ENCODE results near the gene C4orf36. TPM values are rescaled to one million over a fixed set of nuclear protein-coding genes. Genes with fewer than 3 reads are reported as not detected.

C4orf36 gene
- total and polyA plus RNA-seq, 3 experiments from 2014 or later = not detected

DNA sequence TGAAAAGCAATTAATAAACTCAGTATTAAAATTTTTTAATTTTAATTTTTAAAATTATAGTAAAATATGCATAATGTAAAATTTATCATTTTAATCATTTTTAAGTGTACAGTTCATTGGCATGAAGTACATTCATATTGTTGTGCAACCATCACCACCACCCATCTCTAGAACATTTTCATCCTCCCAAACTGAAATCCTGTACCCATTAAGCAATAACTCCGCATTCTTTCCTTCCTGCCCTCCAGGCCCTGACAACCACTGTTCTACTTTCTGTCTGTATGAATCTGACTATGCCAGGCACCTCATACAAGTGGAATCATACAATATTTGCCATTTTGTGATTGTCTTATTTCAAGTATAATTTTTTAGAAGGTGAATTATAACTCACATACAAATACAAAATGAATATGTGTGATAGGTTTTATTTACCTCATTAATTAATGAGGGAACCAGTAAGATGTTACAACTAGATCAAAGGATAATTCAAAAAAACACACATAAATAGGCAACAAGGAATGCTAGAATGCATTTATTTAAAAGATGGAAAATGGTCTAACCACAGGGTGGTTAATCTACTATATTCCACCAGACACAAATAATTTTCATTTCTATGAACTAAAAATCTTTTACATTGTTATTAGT, 29.5 kb upstream of the C4orf36 start:
- no peaks in the 10 kb centered on the region for H3K27me3 Mint-ChIP-seq
- Histone ChIP-seq H3K27ac (ENCODE audit: low read depth, low read length) (no peak overlapping the region), H3K36me3 (ENCODE audit: insufficient read depth, low read length) (no peaks in the 10 kb centered on the region), H3K27me3 (ENCODE audit: insufficient read depth, low read length, poor library complexity, severe bottlenecking) (no peaks in the 10 kb centered on the region), H3K9me3 (ENCODE audit: low read length) (no peaks in the 10 kb centered on the region), H3K4me3 (ENCODE audit: low read length) (no peak overlapping the region), H3K4me1 (ENCODE audit: insufficient read depth, low read length) (no peaks in the 10 kb centered on the region)
- ChIA-PET POLR2A (interaction anchor here (0.9 to 1.2 kb wide), 3 partner anchors 13 to 172 kb away, joined by 3 to 7 read pairs (median 3); partner anchors contain the start of gene AFF1), CTCF (interaction anchor here (1.0 to 7.0 kb wide), 24 partner anchors 10 to 317 kb away, joined by 3 to 133 read pairs (median 8); partner anchors contain the start of gene AFF1)
- no peaks in the 10 kb centered on the region for H3K4me1 Mint-ChIP-seq
- no peaks in the 10 kb centered on the region for H3K9me3 Mint-ChIP-seq
- H3K4me3 Mint-ChIP-seq = no peak overlapping the region
- no peak overlapping the region for H3K27ac Mint-ChIP-seq
- DNase-seq = no peak
- H3K36me3 Mint-ChIP-seq = peaks cover 0 to 8% (median 1%) of the 10 kb centered on the region in 3 donors

DNA sequence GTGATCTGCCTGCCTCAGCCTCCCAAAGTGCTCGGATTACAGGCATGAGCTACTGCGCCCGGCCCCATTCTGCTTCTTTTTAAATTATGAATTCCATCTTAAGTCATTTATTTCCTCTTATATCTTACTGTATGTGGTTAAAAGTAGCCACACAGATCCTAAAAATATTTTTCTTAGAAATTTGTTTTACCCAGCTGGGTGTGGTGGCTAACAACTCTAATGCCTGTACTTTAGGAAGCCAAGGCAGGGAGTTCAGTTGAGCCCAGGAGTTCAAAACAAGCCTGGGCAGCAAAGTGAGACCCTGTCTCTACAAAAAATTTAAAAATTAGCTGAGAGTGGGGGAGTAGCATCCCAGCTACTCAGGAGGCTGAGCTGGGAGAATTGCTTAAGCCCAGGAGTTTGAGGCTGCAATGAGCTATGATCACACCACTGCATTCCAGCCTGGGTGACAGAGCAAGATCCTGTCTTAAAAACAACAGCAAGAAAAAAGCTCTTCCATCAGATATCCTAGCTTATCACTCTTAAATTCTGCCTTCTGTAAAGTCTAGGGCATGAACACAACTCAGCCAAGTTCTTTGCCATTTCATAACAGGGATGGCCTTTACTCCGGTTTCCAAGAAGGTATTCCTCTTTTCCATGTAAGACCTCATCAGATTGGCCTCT, 27.5 kb upstream of the C4orf36 start:
- POLR2A ChIA-PET = no interaction called here
- no peak for DNase-seq
- Histone ChIP-seq H3K4me3 (ENCODE audit: low read length) (no peak overlapping the region), H3K27ac (ENCODE audit: low read depth, low read length) (no peak overlapping the region), H3K36me3 (ENCODE audit: insufficient read depth, low read length) (no peaks in the 10 kb centered on the region), H3K4me1 (ENCODE audit: insufficient read depth, low read length) (no peaks in the 10 kb centered on the region), H3K27me3 (ENCODE audit: insufficient read depth, low read length, poor library complexity, severe bottlenecking) (no peaks in the 10 kb centered on the region), H3K9me3 (ENCODE audit: low read length) (no peaks in the 10 kb centered on the region)
- Mint-ChIP-seq H3K4me3 (no peak overlapping the region), H3K27ac (no peak overlapping the region), H3K9me3 (no peaks in the 10 kb centered on the region), H3K4me1 (no peaks in the 10 kb centered on the region), H3K36me3 (peaks cover 0 to 7% (median 6%) of the 10 kb centered on the region in 3 donors), H3K27me3 (no peaks in the 10 kb centered on the region)
- CTCF ChIA-PET = interaction anchor here (0.9 to 7.0 kb wide), 6 partner anchors 10 to 300 kb away, joined by 3 to 133 read pairs (median 4); partner anchors contain the start of gene KLHL8

DNA sequence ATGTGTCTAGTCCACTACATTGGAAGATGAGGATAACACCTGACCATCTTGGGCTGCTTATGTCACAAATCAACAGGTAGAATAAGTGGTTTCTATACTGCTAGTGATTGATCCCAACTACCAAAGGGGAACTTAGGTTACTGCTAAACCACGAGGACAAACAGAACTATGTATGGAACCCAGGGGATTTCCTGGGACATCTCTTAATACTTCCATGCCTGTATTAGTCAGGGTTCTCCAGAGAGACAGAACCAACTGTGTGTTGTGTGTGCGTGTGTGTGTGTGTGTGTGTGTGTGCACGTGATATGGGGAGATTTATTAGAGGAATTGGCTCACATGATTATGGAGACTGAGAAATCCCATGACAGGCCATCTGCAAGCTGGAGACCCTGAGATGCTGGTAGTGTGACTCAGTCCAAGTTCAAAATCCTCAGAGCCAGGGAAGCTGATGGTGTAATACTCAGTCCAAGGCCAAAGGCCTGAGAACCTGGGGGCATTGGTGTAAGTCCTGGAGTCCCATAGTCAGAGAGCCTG, 26.4 kb upstream of the C4orf36 start:
- DNase-seq = no peak
- no peaks in the 10 kb centered on the region for H3K9me3 Mint-ChIP-seq
- no peak overlapping the region for H3K27ac Mint-ChIP-seq
- H3K4me3 Mint-ChIP-seq = no peak overlapping the region
- H3K4me3 ChIP-seq (ENCODE audit: low read length) = no peak overlapping the region
- H3K27me3 ChIP-seq (ENCODE audit: insufficient read depth, low read length, poor library complexity, severe bottlenecking) = no peaks in the 10 kb centered on the region
- peaks cover 0 to 8% (median 7%) of the 10 kb centered on the region in 3 donors for H3K36me3 Mint-ChIP-seq
- H3K36me3 ChIP-seq (ENCODE audit: insufficient read depth, low read length) = no peaks in the 10 kb centered on the region
- no peaks in the 10 kb centered on the region for H3K4me1 Mint-ChIP-seq
- no peaks in the 10 kb centered on the region for H3K4me1 ChIP-seq (ENCODE audit: insufficient read depth, low read length)
- no peaks in the 10 kb centered on the region for H3K27me3 Mint-ChIP-seq
- ChIA-PET POLR2A (no interaction called here), CTCF (interaction anchor here (1.3 kb wide), 1 partner anchor 88 kb away, joined by 3 read pairs; no protein-coding TSS in a partner anchor)
- no peak overlapping the region for H3K27ac ChIP-seq (ENCODE audit: low read depth, low read length)
- no peaks in the 10 kb centered on the region for H3K9me3 ChIP-seq (ENCODE audit: low read length)

DNA sequence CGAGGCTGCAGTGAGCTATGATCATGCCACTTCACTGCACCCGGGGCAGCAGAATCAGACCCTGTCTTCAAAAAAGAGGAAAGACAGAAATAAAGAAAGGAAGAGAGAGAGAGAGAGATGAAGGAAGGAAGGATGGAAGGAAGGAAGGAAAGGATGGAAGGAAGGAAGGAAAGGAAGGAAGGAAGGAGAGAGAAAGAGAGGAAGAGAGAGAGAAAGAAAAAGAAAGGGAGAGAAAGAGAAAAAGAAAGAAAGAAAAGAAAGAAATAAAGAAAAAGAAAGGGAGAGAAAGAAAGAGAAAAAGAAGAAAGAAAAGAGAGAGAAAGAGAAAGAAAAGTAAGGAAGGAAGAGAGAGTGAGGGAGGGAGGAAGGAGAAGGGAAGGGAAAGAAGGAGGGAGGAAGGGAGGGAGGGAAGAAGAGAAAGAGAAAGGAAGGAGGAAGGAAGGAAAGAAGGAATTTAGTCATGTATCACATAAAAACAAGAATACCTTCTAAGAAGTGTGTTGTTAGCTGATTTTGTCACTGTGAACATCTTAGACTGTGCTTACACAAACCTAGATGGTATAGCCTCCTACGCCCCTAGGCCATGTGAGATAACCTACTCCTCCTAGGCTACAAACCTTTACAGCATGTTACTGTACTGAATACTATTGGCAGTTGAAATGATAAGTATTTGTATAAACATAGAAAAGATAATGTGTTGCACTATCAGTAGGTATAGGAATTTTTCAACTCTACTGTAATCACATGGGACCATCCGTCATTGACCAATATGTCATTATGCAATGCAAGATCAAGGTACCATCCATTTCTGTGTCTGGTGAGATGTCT, 25.2 kb upstream of the C4orf36 start:
- H3K27me3 Mint-ChIP-seq = no peaks in the 10 kb centered on the region
- no peaks in the 10 kb centered on the region for H3K4me1 Mint-ChIP-seq
- Histone ChIP-seq H3K9me3 (ENCODE audit: low read length) (no peaks in the 10 kb centered on the region), H3K36me3 (ENCODE audit: insufficient read depth, low read length) (no peaks in the 10 kb centered on the region), H3K27ac (ENCODE audit: low read depth, low read length) (no peak overlapping the region), H3K4me3 (ENCODE audit: low read length) (no peak overlapping the region), H3K27me3 (ENCODE audit: insufficient read depth, low read length, poor library complexity, severe bottlenecking) (no peaks in the 10 kb centered on the region), H3K4me1 (ENCODE audit: insufficient read depth, low read length) (no peaks in the 10 kb centered on the region)
- ChIA-PET CTCF (interaction anchor here (0.6 kb wide), 1 partner anchor 168 kb away, joined by 3 read pairs; no protein-coding TSS in a partner anchor), POLR2A (no interaction called here)
- H3K36me3 Mint-ChIP-seq = peaks cover 0 to 8% (median 7%) of the 10 kb centered on the region in 3 donors
- no peak overlapping the region for H3K4me3 Mint-ChIP-seq
- H3K27ac Mint-ChIP-seq = no peak overlapping the region
- DNase-seq = no peak
- no peaks in the 10 kb centered on the region for H3K9me3 Mint-ChIP-seq

DNA sequence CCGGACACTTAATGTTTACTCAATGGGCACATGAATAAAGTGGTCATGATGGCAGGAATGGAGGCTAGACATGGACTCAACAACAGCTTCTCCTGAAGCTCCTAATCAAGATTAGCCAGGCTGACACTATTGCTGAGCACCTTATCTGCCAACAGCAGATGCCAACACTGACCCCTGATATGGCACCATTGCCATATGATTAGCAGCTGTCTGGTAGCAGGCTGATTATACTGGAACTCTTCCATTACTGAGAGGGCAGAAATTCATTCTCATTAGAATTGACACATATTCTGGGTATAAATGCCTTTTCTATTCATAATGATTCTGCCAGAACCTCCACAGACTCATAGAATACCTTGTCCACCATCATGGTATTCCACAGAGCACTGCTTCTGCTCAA, 24.2 kb upstream of the C4orf36 start:
- ChIA-PET CTCF (interaction anchor here (0.6 kb wide), 1 partner anchor 169 kb away, joined by 3 read pairs; no protein-coding TSS in a partner anchor), POLR2A (interaction anchor here (0.5 kb wide), 1 partner anchor 155 kb away, joined by 6 read pairs; no protein-coding TSS in a partner anchor)
- Mint-ChIP-seq H3K27me3 (no peaks in the 10 kb centered on the region), H3K4me1 (no peaks in the 10 kb centered on the region), H3K36me3 (peaks cover 0 to 8% (median 7%) of the 10 kb centered on the region in 3 donors), H3K9me3 (no peaks in the 10 kb centered on the region), H3K27ac (no peak overlapping the region), H3K4me3 (no peak overlapping the region)
- no peak overlapping the region for H3K27ac ChIP-seq (ENCODE audit: low read depth, low read length)
- DNase-seq = no peak
- no peaks in the 10 kb centered on the region for H3K4me1 ChIP-seq (ENCODE audit: insufficient read depth, low read length)
- H3K27me3 ChIP-seq (ENCODE audit: insufficient read depth, low read length, poor library complexity, severe bottlenecking) = no peaks in the 10 kb centered on the region
- no peaks in the 10 kb centered on the region for H3K9me3 ChIP-seq (ENCODE audit: low read length)
- no peak overlapping the region for H3K4me3 ChIP-seq (ENCODE audit: low read length)
- H3K36me3 ChIP-seq (ENCODE audit: insufficient read depth, low read length) = no peaks in the 10 kb centered on the region

DNA sequence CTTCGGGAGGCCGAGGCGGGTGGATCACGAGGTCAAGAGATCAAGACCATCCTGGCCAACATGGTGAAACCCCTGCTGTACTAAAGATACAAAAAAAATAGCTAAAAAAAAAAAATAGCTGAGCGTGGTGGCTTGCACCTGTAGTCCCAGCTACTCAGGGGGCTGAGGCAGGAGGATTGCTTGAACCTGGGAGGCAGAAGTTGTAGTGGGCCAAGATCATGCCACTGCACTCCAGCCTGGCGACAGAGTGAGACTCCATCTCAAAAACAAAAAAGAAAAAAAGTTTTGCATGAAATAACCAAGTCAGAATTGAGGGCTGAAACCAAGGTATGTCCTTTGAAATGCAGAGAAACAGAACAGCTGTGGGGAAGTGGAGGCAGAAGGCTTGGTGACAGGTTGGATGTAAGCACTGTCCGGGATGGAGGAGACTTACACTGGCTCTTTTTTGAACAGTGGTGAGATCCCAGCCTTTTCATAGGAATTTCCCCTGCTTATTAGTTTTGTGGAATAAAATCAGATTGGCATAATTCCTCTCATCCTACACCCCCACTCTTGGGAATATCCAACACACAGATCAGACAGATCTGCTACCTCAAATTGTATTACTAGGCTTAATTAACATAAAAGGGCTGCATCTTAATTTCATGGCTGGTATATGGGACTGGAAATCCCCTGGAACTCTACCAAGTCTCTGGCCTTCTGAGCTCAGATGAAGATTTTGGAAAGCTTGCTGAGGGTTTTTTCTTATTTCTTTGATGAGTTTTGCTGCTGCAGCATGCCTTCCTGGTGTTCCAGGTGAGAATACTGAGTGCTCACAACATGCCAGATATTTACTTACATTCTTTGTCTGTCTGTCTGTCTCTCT, 18.8 kb upstream of the C4orf36 start:
- H3K4me1 ChIP-seq (ENCODE audit: insufficient read depth, low read length) = peaks cover 5% of the 10 kb centered on the region
- DNase-seq = no peak
- H3K36me3 ChIP-seq (ENCODE audit: insufficient read depth, low read length) = no peaks in the 10 kb centered on the region
- CTCF ChIA-PET = interaction anchor here (0.6 to 1.8 kb wide), 2 partner anchors 12 to 179 kb away, joined by 3 to 5 read pairs; no protein-coding TSS in a partner anchor
- H3K4me1 Mint-ChIP-seq = peaks cover 7 to 11% (median 7%) of the 10 kb centered on the region in 3 donors
- H3K27ac ChIP-seq (ENCODE audit: low read depth, low read length) = no peak overlapping the region
- H3K27ac Mint-ChIP-seq = peak overlapping the region in 1 of 8 donors; percentile 94
- H3K9me3 Mint-ChIP-seq = no peaks in the 10 kb centered on the region
- no peak overlapping the region for H3K4me3 ChIP-seq (ENCODE audit: low read length)
- H3K9me3 ChIP-seq (ENCODE audit: low read length) = no peaks in the 10 kb centered on the region
- H3K36me3 Mint-ChIP-seq = peaks cover 0 to 8% (median 0%) of the 10 kb centered on the region in 3 donors
- H3K4me3 Mint-ChIP-seq = no peak overlapping the region
- POLR2A ChIA-PET = no interaction called here
- peaks cover 1 to 3% of the 10 kb centered on the region in 2 donors for H3K27me3 Mint-ChIP-seq
- H3K27me3 ChIP-seq (ENCODE audit: insufficient read depth, low read length, poor library complexity, severe bottlenecking) = no peaks in the 10 kb centered on the region

DNA sequence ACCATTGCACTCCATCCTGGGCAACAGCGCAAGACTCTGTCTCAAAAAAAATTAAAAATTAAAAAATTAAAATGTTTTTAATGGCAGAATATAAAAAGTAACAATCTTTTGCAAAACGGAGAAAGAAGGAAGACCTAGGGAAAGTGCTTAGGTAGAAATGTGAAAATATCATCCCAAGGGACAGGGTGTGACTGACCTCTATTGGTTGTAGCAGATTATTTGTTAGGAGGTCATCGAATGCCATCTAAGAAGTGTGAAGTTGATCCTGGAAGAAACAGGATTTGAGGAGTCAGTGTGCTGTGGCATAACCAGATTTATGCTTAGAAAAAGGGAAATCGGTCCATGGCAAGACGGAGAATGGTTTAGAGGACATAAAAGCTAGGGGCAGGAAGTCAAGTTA, 18.1 kb upstream of the C4orf36 start:
- Mint-ChIP-seq H3K4me3 (no peak overlapping the region), H3K36me3 (peaks cover 0 to 8% (median 0%) of the 10 kb centered on the region in 3 donors), H3K27me3 (peaks cover 3 to 5% of the 10 kb centered on the region in 2 donors), H3K4me1 (peaks cover 7 to 11% (median 7%) of the 10 kb centered on the region in 3 donors), H3K27ac (peak overlapping the region in 1 of 8 donors; percentile 94), H3K9me3 (no peaks in the 10 kb centered on the region)
- DNase-seq = no peak
- ChIA-PET CTCF (interaction anchor here (0.6 kb wide), 1 partner anchor 180 kb away, joined by 3 read pairs; no protein-coding TSS in a partner anchor), POLR2A (no interaction called here)
- no peak overlapping the region for H3K4me3 ChIP-seq (ENCODE audit: low read length)
- H3K4me1 ChIP-seq (ENCODE audit: insufficient read depth, low read length) = peaks cover 5% of the 10 kb centered on the region
- H3K36me3 ChIP-seq (ENCODE audit: insufficient read depth, low read length) = no peaks in the 10 kb centered on the region
- H3K27me3 ChIP-seq (ENCODE audit: insufficient read depth, low read length, poor library complexity, severe bottlenecking) = no peaks in the 10 kb centered on the region
- no peak overlapping the region for H3K27ac ChIP-seq (ENCODE audit: low read depth, low read length)
- no peaks in the 10 kb centered on the region for H3K9me3 ChIP-seq (ENCODE audit: low read length)
